Neuronal stem cell (in vitro differentiated cells): Measurements from ENCODE around the gene CORO2B.

Experiments used
- DNase-seq: peaks from one replicate; pipeline ENCODE4 v3.0.0-alpha.2; 2013; ENCODE audit warnings: low spot score
- H2AFZ ChIP-seq: one replicate; pipeline ENCODE4 v1.6.1; 2013; ENCODE audit warnings: mild to moderate bottlenecking, low read length, inconsistent platforms
- H2AK5ac ChIP-seq: 2 replicates; pipeline ENCODE4 v1.6.1; 2013; ENCODE audit warnings: low read depth, mild to moderate bottlenecking, inconsistent platforms, low read length, moderate library complexity, mixed read lengths
- H2BK120ac ChIP-seq: 2 replicates; pipeline ENCODE4 v1.6.1; 2013; ENCODE audit warnings: low read depth, mild to moderate bottlenecking, inconsistent platforms, low read length, moderate library complexity, mixed read lengths
- H2BK12ac ChIP-seq: one replicate; pipeline ENCODE4 v1.6.1; 2013; ENCODE audit warnings: low read length, inconsistent platforms
- H2BK15ac ChIP-seq: 2 replicates; pipeline ENCODE4 v1.6.1; 2013; ENCODE audit warnings: mild to moderate bottlenecking, low read length, inconsistent platforms, mixed read lengths
- H2BK5ac ChIP-seq: one replicate; pipeline ENCODE4 v1.6.1; 2013; ENCODE audit warnings: inconsistent platforms, mild to moderate bottlenecking, low read length, moderate library complexity
- H3K14ac ChIP-seq: one replicate; pipeline ENCODE4 v1.6.1; 2013; ENCODE audit warnings: low read length, inconsistent platforms
- H3K18ac ChIP-seq: 2 replicates; pipeline ENCODE4 v1.6.1; 2013; ENCODE audit warnings: low read length, inconsistent platforms
- H3K23ac ChIP-seq: 2 replicates; pipeline ENCODE4 v1.6.1; 2013; ENCODE audit warnings: low read depth, mild to moderate bottlenecking, mixed read lengths, low read length, inconsistent platforms; ENCODE audit not compliant: poor library complexity
- H3K27ac ChIP-seq: replicated peaks from 3 replicates; pipeline ENCODE4 v1.5.1; 2013; ENCODE audit warnings: low read length, inconsistent platforms
- H3K27me3 ChIP-seq, 3 experiments: 2 replicates each; pipeline ENCODE4 v1.6.1; 2013; ENCODE audit warnings: low read length in 3 of 3, mild to moderate bottlenecking in 2 of 3, inconsistent platforms in 1 of 3, low read depth in 1 of 3, mixed read lengths in 1 of 3, moderate library complexity in 1 of 3; ENCODE audit not compliant: control insufficient read depth in 3 of 3, insufficient read depth in 3 of 3
- H3K36me3 ChIP-seq, 2 donors: replicated peaks in 1 of 2; 2 replicates each; pipeline ENCODE4 v1.6.1; 2013; ENCODE audit warnings: low read length in 2 of 2; ENCODE audit not compliant: control insufficient read depth in 2 of 2, insufficient read depth in 2 of 2
- H3K4ac ChIP-seq: 2 replicates; pipeline ENCODE4 v1.6.1; 2013; ENCODE audit warnings: inconsistent platforms, mild to moderate bottlenecking, low read length, moderate library complexity
- H3K4me1 ChIP-seq, 2 donors: 1 replicate in 1 of 2; 2 replicates in 1 of 2; pipeline ENCODE4 v1.6.1; 2013; ENCODE audit warnings: low read length in 2 of 2, low read depth in 1 of 2; ENCODE audit not compliant: control insufficient read depth in 2 of 2, insufficient read depth in 1 of 2
- H3K4me2 ChIP-seq: one replicate; pipeline ENCODE4 v1.6.1; 2013; ENCODE audit warnings: mild to moderate bottlenecking, low read length, inconsistent platforms; ENCODE audit not compliant: insufficient read depth, poor library complexity, severe bottlenecking
- H3K4me3 ChIP-seq, 2 donors: 2 replicates each; pipeline ENCODE4 v1.5.1; 2013; ENCODE audit warnings: low read length in 2 of 2, mild to moderate bottlenecking in 2 of 2, inconsistent platforms in 1 of 2, moderate library complexity in 1 of 2
- H3K79me1 ChIP-seq: one replicate; pipeline ENCODE4 v1.6.1; 2013; ENCODE audit warnings: low read depth, mild to moderate bottlenecking, inconsistent platforms, low read length, moderate library complexity
- H3K9ac ChIP-seq: one replicate; pipeline ENCODE4 v1.6.1; 2013; ENCODE audit warnings: mild to moderate bottlenecking, low read depth, low read length, inconsistent platforms; ENCODE audit not compliant: poor library complexity
- H3K9me3 ChIP-seq, 2 donors: replicated peaks in 1 of 2; 2 replicates each; pipeline versions ENCODE3 to v1.6.1; 2013; ENCODE audit warnings: low read length in 2 of 2, mild to moderate bottlenecking in 2 of 2, inconsistent platforms in 1 of 2, low read depth in 1 of 2, mixed read lengths in 1 of 2, moderate library complexity in 1 of 2; ENCODE audit not compliant: control insufficient read depth in 2 of 2, insufficient read depth in 1 of 2
- H4K8ac ChIP-seq: one replicate; pipeline ENCODE4 v1.6.1; 2013; ENCODE audit warnings: low read depth, mild to moderate bottlenecking, inconsistent platforms, low read length, moderate library complexity
- H4K91ac ChIP-seq: one replicate; pipeline ENCODE4 v1.6.1; 2013; ENCODE audit warnings: low read length, low read depth, mild to moderate bottlenecking, inconsistent platforms; ENCODE audit not compliant: poor library complexity
- WGBS, 2 donors: extraction: QIAGEN DNeasy Blood & Tissue Kit; methylation state at CpG; one replicate each; pipeline ENCODE4 v1.1.7; 2013; ENCODE audit warnings: missing lambda C conversion rate in 2 of 2, mixed read lengths in 1 of 2; ENCODE audit not compliant: insufficient read length in 2 of 2, insufficient replicate concordance in 1 of 2; ENCODE audit errors: extremely low coverage in 2 of 2; 5-methylcytosine and 5-hydroxymethylcytosine counted together

Gene CORO2B

DNA sequence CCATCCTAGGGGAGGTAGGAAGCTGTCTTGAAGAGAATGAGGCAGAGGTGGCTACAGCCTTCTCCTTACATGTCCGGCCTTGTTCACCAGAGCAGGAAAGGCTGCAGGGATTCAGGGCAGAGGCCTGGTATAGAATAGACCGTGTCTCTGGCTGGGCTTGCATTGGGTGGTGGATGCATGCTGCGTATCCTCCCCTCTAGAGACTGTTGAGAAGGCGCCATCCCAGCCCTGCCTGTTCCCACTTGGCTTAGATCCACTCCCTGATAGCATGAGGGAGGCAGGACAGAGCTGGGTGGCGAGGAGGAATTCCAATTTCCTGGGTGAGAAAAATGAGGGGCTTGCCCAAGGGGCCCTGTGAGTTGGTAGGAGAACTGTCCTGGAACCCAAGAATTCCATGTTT lies 57.5 kb downstream of the CORO2B start:
- no peak overlapping the region for H4K8ac ChIP-seq
- H3K27ac ChIP-seq: no peak overlapping the region
- H3K79me1 ChIP-seq: no peaks in the 10 kb centered on the region
- H3K9me3 ChIP-seq: no peaks in the 10 kb centered on the region
- DNase-seq: no peak
- no peak overlapping the region for H2BK15ac ChIP-seq
- no peak overlapping the region for H2AFZ ChIP-seq
- no peak overlapping the region for H4K91ac ChIP-seq
- H3K14ac ChIP-seq: no peak overlapping the region
- no CpG with 5 or more reads among the region's 5 CpGs for WGBS, 2 donors
- no peak overlapping the region for H2BK120ac ChIP-seq
- H2BK12ac ChIP-seq: no peak overlapping the region
- no peak overlapping the region for H3K23ac ChIP-seq
- no peaks in the 10 kb centered on the region for H3K36me3 ChIP-seq
- H3K4me3 ChIP-seq: no peak overlapping the region
- no peak overlapping the region for H2BK5ac ChIP-seq
- no peaks in the 10 kb centered on the region for H3K27me3 ChIP-seq
- peak overlapping the region; percentile 65 for H3K18ac ChIP-seq
- H3K4ac ChIP-seq: no peak overlapping the region
- H3K4me2 ChIP-seq: no peak overlapping the region
- peaks cover 7 to 21% of the 10 kb centered on the region in 2 donors for H3K4me1 ChIP-seq
- no peak overlapping the region for H2AK5ac ChIP-seq
- H3K9ac ChIP-seq: peak overlapping the region; percentile 5

GRCh38 chr15:68637767-68638404 lies 59.1 kb downstream of the CORO2B start:
- no peak overlapping the region for H3K4me2 ChIP-seq
- no peak overlapping the region for H3K4me3 ChIP-seq
- H3K27me3 ChIP-seq: no peaks in the 10 kb centered on the region
- H2AK5ac ChIP-seq: no peak overlapping the region
- no peak overlapping the region for H4K8ac ChIP-seq
- no peak overlapping the region for H3K27ac ChIP-seq
- H3K36me3 ChIP-seq: no peaks in the 10 kb centered on the region
- WGBS, 2 donors: no CpG with 5 or more reads among the region's 5 CpGs
- no peak overlapping the region for H3K14ac ChIP-seq
- no peak overlapping the region for H3K4ac ChIP-seq
- DNase-seq: no peak
- H3K9ac ChIP-seq: no peak overlapping the region
- H2BK5ac ChIP-seq: no peak overlapping the region
- no peak overlapping the region for H3K23ac ChIP-seq
- H3K4me1 ChIP-seq: peaks cover 9 to 22% of the 10 kb centered on the region in 2 donors
- H2BK15ac ChIP-seq: no peak overlapping the region
- H3K79me1 ChIP-seq: no peaks in the 10 kb centered on the region
- no peak overlapping the region for H3K18ac ChIP-seq
- H2BK120ac ChIP-seq: no peak overlapping the region
- no peaks in the 10 kb centered on the region for H3K9me3 ChIP-seq
- no peak overlapping the region for H2AFZ ChIP-seq
- H2BK12ac ChIP-seq: no peak overlapping the region
- no peak overlapping the region for H4K91ac ChIP-seq

GRCh38 chr15:68638953-68639515 lies 60.2 kb downstream of the CORO2B start:
- no peak for DNase-seq
- Histone ChIP-seq H3K9me3 (no peaks in the 10 kb centered on the region), H3K18ac (no peak overlapping the region), H3K4me1 (peaks cover 12 to 19% of the 10 kb centered on the region in 2 donors), H3K36me3 (no peaks in the 10 kb centered on the region), H2BK15ac (no peak overlapping the region), H3K4me3 (no peak overlapping the region), H2AK5ac (no peak overlapping the region), H3K4ac (no peak overlapping the region), H3K27me3 (no peaks in the 10 kb centered on the region), H2AFZ (no peak overlapping the region), H3K9ac (no peak overlapping the region), H3K4me2 (no peak overlapping the region), H3K14ac (no peak overlapping the region), H3K27ac (no peak overlapping the region), H2BK5ac (no peak overlapping the region), H3K79me1 (no peaks in the 10 kb centered on the region), H2BK120ac (no peak overlapping the region), H3K23ac (no peak overlapping the region), H2BK12ac (no peak overlapping the region), H4K8ac (no peak overlapping the region), H4K91ac (no peak overlapping the region)
- WGBS, 2 donors: no CpG with 5 or more reads among the region's 2 CpGs

- H3K27ac ChIP-seq: no peak overlapping the region
- no peak overlapping the region for H2BK12ac ChIP-seq
- H3K18ac ChIP-seq: peak overlapping the region; percentile 20
- WGBS, 2 donors: no CpG with 5 or more reads among the region's 7 CpGs
- no peak overlapping the region for H2AFZ ChIP-seq
- H3K14ac ChIP-seq: no peak overlapping the region
- no peak overlapping the region for H3K4me2 ChIP-seq
- H3K9me3 ChIP-seq: no peaks in the 10 kb centered on the region
- H3K36me3 ChIP-seq: peaks cover 0 to 1% of the 10 kb centered on the region in 2 donors
- H3K27me3 ChIP-seq: no peaks in the 10 kb centered on the region
- no peak overlapping the region for H3K23ac ChIP-seq
- no peak overlapping the region for H2BK15ac ChIP-seq
- no peak overlapping the region for H3K9ac ChIP-seq
- no peak overlapping the region for H4K8ac ChIP-seq
- H3K4ac ChIP-seq: no peak overlapping the region
- H3K79me1 ChIP-seq: no peaks in the 10 kb centered on the region
- H3K4me3 ChIP-seq: no peak overlapping the region
- no peak overlapping the region for H2BK120ac ChIP-seq
- H4K91ac ChIP-seq: peak overlapping the region; percentile 61
- H3K4me1 ChIP-seq: peaks cover 12 to 19% of the 10 kb centered on the region in 2 donors
- H2BK5ac ChIP-seq: no peak overlapping the region
- H2AK5ac ChIP-seq: no peak overlapping the region
- no peak for DNase-seq
These were observed 61.3 kb downstream of the CORO2B start for GRCh38 chr15:68639926-68640600.
